Measurements from ENCODE around the gene LRPAP1. TPM values are rescaled to one million over a fixed set of nuclear protein-coding genes. Genes with fewer than 3 reads are reported as not detected.

LRPAP1 gene
- total RNA-seq, 4 donors from 2014 or later = 76.6 to 166 (median 126) TPM

DNA sequence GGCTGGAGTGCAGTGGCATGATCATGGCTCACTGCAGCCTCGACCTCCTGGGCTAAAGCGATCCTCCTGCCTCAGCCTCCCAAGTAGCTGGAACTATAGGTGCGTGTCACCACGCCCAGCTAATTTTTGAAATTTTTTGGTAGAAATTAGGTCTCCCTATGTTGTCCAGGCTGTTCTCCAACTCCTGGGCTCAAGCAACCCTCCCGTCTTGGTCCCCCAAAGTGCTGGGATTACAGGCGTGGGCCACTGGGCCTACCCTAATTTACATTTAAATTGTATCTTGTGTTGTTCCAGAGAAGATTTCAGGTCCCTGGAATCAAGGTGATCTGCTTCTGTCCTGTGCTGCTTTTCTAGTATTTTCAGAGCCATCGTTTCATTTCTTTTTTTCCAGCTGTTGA, 1.2 kb upstream of the LRPAP1 start:
- intact Hi-C loops (cut with DNase I) = no loop called here
- 92% methylated on average over 6 to 7 of the region's 7 CpGs for WGBS, 2 donors
- no peak for TF ChIP-seq POLR2A (IDR thresholded peaks at IDR 0.05)
- TF ChIP-seq, protein P1, sequence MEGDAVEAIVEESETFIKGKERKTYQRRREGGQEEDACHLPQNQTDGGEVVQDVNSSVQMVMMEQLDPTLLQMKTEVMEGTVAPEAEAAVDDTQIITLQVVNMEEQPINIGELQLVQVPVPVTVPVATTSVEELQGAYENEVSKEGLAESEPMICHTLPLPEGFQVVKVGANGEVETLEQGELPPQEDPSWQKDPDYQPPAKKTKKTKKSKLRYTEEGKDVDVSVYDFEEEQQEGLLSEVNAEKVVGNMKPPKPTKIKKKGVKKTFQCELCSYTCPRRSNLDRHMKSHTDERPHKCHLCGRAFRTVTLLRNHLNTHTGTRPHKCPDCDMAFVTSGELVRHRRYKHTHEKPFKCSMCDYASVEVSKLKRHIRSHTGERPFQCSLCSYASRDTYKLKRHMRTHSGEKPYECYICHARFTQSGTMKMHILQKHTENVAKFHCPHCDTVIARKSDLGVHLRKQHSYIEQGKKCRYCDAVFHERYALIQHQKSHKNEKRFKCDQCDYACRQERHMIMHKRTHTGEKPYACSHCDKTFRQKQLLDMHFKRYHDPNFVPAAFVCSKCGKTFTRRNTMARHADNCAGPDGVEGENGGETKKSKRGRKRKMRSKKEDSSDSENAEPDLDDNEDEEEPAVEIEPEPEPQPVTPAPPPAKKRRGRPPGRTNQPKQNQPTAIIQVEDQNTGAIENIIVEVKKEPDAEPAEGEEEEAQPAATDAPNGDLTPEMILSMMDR (IDR thresholded peaks at IDR 0.05) = no peak
- Histone ChIP-seq H3K36me3 (peaks cover 0 to 17% (median 2%) of the 10 kb centered on the region in 3 donors), H3K4me1 (peaks cover 20 to 43% (median 27%) of the 10 kb centered on the region in 3 donors), H3K9me3 (no peaks in the 10 kb centered on the region), H3K27me3 (no peaks in the 10 kb centered on the region), H3K27ac (no peak overlapping the region), H3K4me3 (no peak overlapping the region)
- no peak for DNase-seq

DNA sequence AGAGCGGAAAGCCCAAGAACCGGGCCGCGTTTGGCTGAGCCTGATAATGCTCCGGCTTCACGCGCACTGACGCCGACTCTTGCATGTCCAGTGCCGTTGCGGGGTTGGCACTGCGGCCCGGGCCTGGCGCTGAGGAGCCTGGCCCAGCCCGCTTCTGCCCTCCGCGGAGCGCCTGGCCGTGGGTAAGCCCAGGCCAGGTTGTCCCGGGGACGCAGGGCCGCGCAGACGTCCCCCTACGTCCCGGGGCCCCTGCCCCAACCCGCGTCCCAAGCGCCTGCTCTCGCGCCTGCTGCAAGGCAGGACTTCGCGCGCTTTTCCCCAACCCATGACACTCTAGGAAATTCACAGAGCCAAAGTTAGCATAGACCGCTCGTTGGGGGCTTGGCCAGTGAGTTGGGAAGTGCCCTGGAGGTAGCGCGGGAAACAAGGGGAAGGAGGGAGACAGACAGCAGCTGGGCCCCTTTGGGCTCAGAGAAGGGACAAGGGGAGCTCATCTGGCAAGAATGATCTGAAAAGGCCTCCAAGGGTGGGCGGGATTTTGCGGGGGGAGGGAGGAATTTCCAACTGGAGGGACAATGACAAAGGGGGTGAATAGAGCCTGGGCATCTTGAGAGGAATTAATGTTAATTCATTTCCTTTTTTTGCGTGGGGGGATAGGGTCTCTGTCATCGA, 665 bp upstream of the LRPAP1 start:
- Histone ChIP-seq H3K4me3 (peak overlapping the region; percentile 79 to 97 (median 90)), H3K9me3 (no peaks in the 10 kb centered on the region)
- WGBS, 2 donors = 44 to 47% methylated on average over 4 to 8 of the region's 42 CpGs

DNA sequence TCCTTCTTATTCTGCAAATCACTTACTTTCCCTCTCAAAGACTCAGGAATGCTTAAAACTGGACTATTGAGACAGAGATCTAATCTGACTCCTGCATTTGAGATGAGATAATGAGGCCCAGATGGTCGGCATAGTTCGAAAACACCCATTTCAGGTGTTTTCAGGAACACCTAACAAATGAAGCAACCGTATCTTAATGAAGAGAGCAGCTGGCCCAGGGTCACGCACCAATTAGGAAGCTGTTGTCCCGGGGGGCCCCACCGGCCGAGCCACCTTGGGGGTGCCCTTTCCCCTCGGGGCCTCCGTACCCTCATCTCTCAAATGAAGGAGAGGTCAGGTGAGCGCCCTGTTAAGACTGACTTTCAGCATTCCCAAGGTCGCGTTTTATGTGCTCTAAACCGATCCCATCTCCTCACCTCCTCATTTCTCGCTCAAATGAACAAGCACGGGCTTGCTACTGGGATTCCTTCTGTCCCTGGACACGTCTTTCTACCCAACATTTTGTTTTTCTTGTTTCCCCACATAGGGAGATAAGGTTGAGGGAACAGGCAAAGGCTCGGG, 824 bp downstream of the LRPAP1 start:
- no peak for DNase-seq
- Histone ChIP-seq H3K36me3 (peaks cover 0 to 37% (median 5%) of the 10 kb centered on the region in 3 donors), H3K4me3 (peak overlapping the region; percentile 79 to 97 (median 90)), H3K27me3 (no peaks in the 10 kb centered on the region), H3K4me1 (peaks cover 20 to 48% (median 27%) of the 10 kb centered on the region in 3 donors), H3K9me3 (no peaks in the 10 kb centered on the region), H3K27ac (peak overlapping the region in 3 of 4 donors; percentile 83 to 84 (median 84))
- intact Hi-C loops (cut with DNase I) = no loop called here
- TF ChIP-seq, protein P1 (IDR thresholded peaks at IDR 0.05) = no peak
- TF ChIP-seq POLR2A (IDR thresholded peaks at IDR 0.05) = no peak
- 4 to 17% methylated on average over 14 to 17 of the region's 17 CpGs for WGBS, 2 donors

More for the DNA sequence above, 665 bp upstream of the LRPAP1 start:
- H3K36me3 ChIP-seq = peaks cover 0 to 22% (median 5%) of the 10 kb centered on the region in 3 donors
- peak overlapping the region in 2 of 4 donors; percentile 83 to 84 for H3K27ac ChIP-seq
- no peak for TF ChIP-seq POLR2A (IDR thresholded peaks at IDR 0.05)
- intact Hi-C loops (cut with DNase I) = no loop called here
- no peak for DNase-seq
- peaks cover 20 to 43% (median 27%) of the 10 kb centered on the region in 3 donors for H3K4me1 ChIP-seq
- no peaks in the 10 kb centered on the region for H3K27me3 ChIP-seq

DNA sequence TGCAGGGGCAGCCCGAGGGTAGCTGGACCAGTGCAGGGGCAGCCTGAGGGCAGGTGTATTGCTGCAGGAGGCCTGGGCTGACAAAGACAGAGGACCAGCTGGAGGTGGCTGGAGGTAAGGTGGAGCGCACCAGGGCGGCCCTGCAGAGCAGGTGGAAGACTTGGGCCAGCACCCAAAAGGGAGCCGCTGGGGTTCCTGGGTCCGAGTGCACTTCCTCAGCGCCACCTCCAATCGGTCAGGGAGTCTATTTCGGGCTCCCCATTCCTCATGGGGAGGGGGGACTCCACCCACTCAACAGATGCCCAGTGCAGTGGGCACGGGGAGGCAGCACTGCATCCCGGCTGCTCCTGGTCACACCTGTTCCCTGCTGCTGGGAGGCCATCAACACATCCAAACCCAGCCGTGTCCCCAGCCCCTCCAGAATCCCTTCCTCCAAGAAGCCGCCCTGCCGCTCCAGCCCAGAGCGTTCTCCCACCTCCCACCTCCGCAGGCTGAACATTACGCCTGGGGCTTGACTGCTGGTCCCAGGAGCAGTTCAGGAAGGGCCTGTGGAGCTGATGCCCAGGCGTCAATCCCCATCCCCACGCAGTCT, 1.5 kb downstream of the LRPAP1 start:
- TF ChIP-seq POLR2A (IDR thresholded peaks at IDR 0.05) = no peak
- TF ChIP-seq, protein P1 (IDR thresholded peaks at IDR 0.05) = no peak
- Histone ChIP-seq H3K4me1 (peaks cover 20 to 48% (median 27%) of the 10 kb centered on the region in 3 donors), H3K9me3 (no peaks in the 10 kb centered on the region), H3K27ac (no peak overlapping the region), H3K36me3 (peaks cover 0 to 44% (median 5%) of the 10 kb centered on the region in 3 donors), H3K27me3 (no peaks in the 10 kb centered on the region), H3K4me3 (peak overlapping the region; percentile 79 to 97 (median 90))
- no peak for DNase-seq
- intact Hi-C loops (cut with DNase I) = no loop called here
- WGBS, 2 donors = 68 to 75% methylated on average over 13 to 17 of the region's 18 CpGs

DNA sequence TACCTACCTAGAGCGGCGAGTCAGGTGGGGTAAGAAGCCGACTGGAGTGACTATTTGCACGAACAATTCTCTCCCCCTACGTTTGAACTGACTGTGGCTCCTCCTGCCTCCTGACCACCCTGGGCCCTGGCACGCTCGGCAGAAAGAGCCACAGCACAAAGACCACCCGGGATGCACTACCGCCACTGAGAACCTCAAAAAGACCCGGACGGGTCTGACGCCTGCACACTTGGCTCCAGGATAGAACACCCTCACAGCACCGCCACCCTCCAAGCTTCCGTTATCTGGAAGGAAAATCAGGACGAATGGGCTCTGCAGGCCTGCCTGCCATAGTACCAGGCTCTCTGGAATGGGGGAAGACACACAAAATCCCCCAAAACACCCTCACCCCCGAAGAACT, 2.2 kb downstream of the LRPAP1 start:
- Histone ChIP-seq H3K27ac (no peak overlapping the region), H3K36me3 (peaks cover 0 to 51% (median 5%) of the 10 kb centered on the region in 3 donors), H3K4me1 (peaks cover 20 to 48% (median 27%) of the 10 kb centered on the region in 3 donors), H3K9me3 (no peaks in the 10 kb centered on the region), H3K27me3 (no peaks in the 10 kb centered on the region), H3K4me3 (no peak overlapping the region)
- DNase-seq = no peak
- TF ChIP-seq, protein P1 (IDR thresholded peaks at IDR 0.05) = no peak
- no peak for TF ChIP-seq POLR2A (IDR thresholded peaks at IDR 0.05)
- intact Hi-C loops (cut with DNase I) = no loop called here
- 88 to 90% methylated on average over 9 to 16 of the region's 16 CpGs for WGBS, 2 donors

Data from esophagus squamous epithelium (tissue), 5 donors.